Trophoblast cell (in vitro differentiated cells and primary cell): ENCODE results near the gene SCLY.

ENCODE experiments used
- DNase-seq, 2 donors: peaks; one replicate each; pipeline ENCODE4 v3.0.0-alpha.2; 2016
- H2AFZ ChIP-seq: 2 replicates; pipeline ENCODE4 v1.6.1; 2013; ENCODE audit warnings: low read length, moderate library complexity, mild to moderate bottlenecking; ENCODE audit not compliant: insufficient read depth, poor library complexity
- H2AK5ac ChIP-seq: 2 replicates; pipeline ENCODE4 v1.6.1; 2013; ENCODE audit warnings: mild to moderate bottlenecking, low read length
- H2BK120ac ChIP-seq: 2 replicates; pipeline ENCODE4 v1.6.1; 2013; ENCODE audit warnings: low read length, mild to moderate bottlenecking, moderate library complexity; ENCODE audit not compliant: insufficient read depth, poor library complexity
- H2BK12ac ChIP-seq: 2 replicates; pipeline ENCODE4 v1.6.1; 2013; ENCODE audit warnings: mild to moderate bottlenecking, low read length, moderate library complexity
- H2BK5ac ChIP-seq: 2 replicates; pipeline ENCODE4 v1.6.1; 2013; ENCODE audit warnings: low read length, low read depth, moderate library complexity, mild to moderate bottlenecking; ENCODE audit not compliant: poor library complexity
- H3K14ac ChIP-seq: 2 replicates; pipeline ENCODE4 v1.6.1; 2013; ENCODE audit warnings: mild to moderate bottlenecking, low read length
- H3K18ac ChIP-seq: 2 replicates; pipeline ENCODE4 v1.6.1; 2013; ENCODE audit warnings: mild to moderate bottlenecking, low read length
- H3K23ac ChIP-seq: 2 replicates; pipeline ENCODE4 v1.6.1; 2013; ENCODE audit warnings: low read length
- H3K27ac ChIP-seq: 2 replicates; pipeline ENCODE4 v1.5.1; 2013; ENCODE audit warnings: low read depth, mild to moderate bottlenecking, inconsistent platforms, low read length, moderate library complexity
- H3K27me3 ChIP-seq: 2 replicates; pipeline ENCODE4 v1.6.1; 2013; ENCODE audit warnings: inconsistent platforms, mild to moderate bottlenecking, low read length, moderate library complexity; ENCODE audit not compliant: insufficient read depth
- H3K36me3 ChIP-seq, 2 experiments: 1 replicate in 1 of 2; 2 replicates in 1 of 2; pipeline ENCODE4 v1.6.1; 2013; ENCODE audit warnings: low read length in 2 of 2, mild to moderate bottlenecking in 2 of 2, moderate library complexity in 1 of 2; ENCODE audit not compliant: insufficient read depth in 2 of 2, control insufficient read depth in 1 of 2
- H3K4ac ChIP-seq: 2 replicates; pipeline ENCODE4 v1.6.1; 2013; ENCODE audit warnings: low read depth, mild to moderate bottlenecking, low read length, moderate library complexity
- H3K4me1 ChIP-seq, 2 experiments: 1 replicate in 1 of 2; 2 replicates in 1 of 2; pipeline ENCODE4 v1.6.1; 2013; ENCODE audit warnings: low read length in 2 of 2, mild to moderate bottlenecking in 2 of 2, moderate library complexity in 1 of 2; ENCODE audit not compliant: insufficient read depth in 2 of 2, control insufficient read depth in 1 of 2
- H3K4me2 ChIP-seq: 2 replicates; pipeline ENCODE4 v1.6.1; 2013; ENCODE audit warnings: inconsistent platforms, mild to moderate bottlenecking, low read length, moderate library complexity
- H3K4me3 ChIP-seq: 2 replicates; pipeline ENCODE4 v1.5.1; 2013; ENCODE audit warnings: mild to moderate bottlenecking, low read depth, low read length, inconsistent platforms
- H3K79me1 ChIP-seq: one replicate; pipeline ENCODE4 v1.6.1; 2013; ENCODE audit warnings: low read length
- H3K79me2 ChIP-seq: 2 replicates; pipeline ENCODE4 v1.6.1; 2013; ENCODE audit warnings: low read length, mild to moderate bottlenecking; ENCODE audit not compliant: control insufficient read depth, insufficient read depth, poor library complexity
- H3K9ac ChIP-seq: 2 replicates; pipeline ENCODE4 v1.6.1; 2013; ENCODE audit warnings: mild to moderate bottlenecking, low read length
- H3K9me3 ChIP-seq: 2 replicates; pipeline ENCODE4 v1.6.1; 2013; ENCODE audit warnings: low read depth, mild to moderate bottlenecking, control low read depth, inconsistent platforms, low read length; ENCODE audit not compliant: insufficient read depth
- H4K12ac ChIP-seq: 2 replicates; pipeline ENCODE4 v1.6.1; 2013; ENCODE audit warnings: low read depth, mild to moderate bottlenecking, low read length, moderate library complexity
- H4K8ac ChIP-seq: 2 replicates; pipeline ENCODE4 v1.6.1; 2013; ENCODE audit warnings: low read depth, mild to moderate bottlenecking, low read length, moderate library complexity
- H4K91ac ChIP-seq: one replicate; pipeline ENCODE4 v1.6.1; 2013; ENCODE audit warnings: low read depth, mild to moderate bottlenecking, low read length, moderate library complexity
- WGBS: extraction: QIAGEN DNeasy Blood & Tissue Kit; methylation state at CpG from one replicate; pipeline ENCODE4 v1.1.7; 2013; ENCODE audit warnings: missing lambda C conversion rate; ENCODE audit not compliant: insufficient read length, insufficient coverage; ENCODE audit errors: extremely low coverage; 5-methylcytosine and 5-hydroxymethylcytosine counted together

Gene SCLY

GRCh38 chr2:238039985-238040384, 20.8 kb upstream of the SCLY start:
- Histone ChIP-seq H4K8ac (no peak overlapping the region), H3K27ac (no peak overlapping the region), H3K4ac (no peak overlapping the region), H2BK5ac (no peak overlapping the region), H3K9ac (no peak overlapping the region), H3K79me2 (no peaks in the 10 kb centered on the region), H2AFZ (no peak overlapping the region), H3K36me3 (peaks cover 46 to 61% of the 10 kb centered on the region in 2 experiments), H3K9me3 (peaks cover 4% of the 10 kb centered on the region), H3K79me1 (no peaks in the 10 kb centered on the region), H4K12ac (no peak overlapping the region), H3K4me1 (no peaks in the 10 kb centered on the region), H3K27me3 (no peaks in the 10 kb centered on the region), H3K4me2 (no peak overlapping the region), H3K18ac (no peak overlapping the region), H3K4me3 (no peak overlapping the region), H4K91ac (no peak overlapping the region), H3K23ac (no peak overlapping the region), H2BK12ac (no peak overlapping the region), H2AK5ac (no peak overlapping the region), H3K14ac (no peak overlapping the region), H2BK120ac (no peak overlapping the region)
- no CpG with 5 or more reads among the region's 11 CpGs for WGBS
- no peak for DNase-seq

GRCh38 chr2:238040918-238041317, 19.9 kb upstream of the SCLY start:
- Histone ChIP-seq H3K23ac (no peak overlapping the region), H3K4ac (no peak overlapping the region), H4K8ac (no peak overlapping the region), H3K4me1 (no peaks in the 10 kb centered on the region), H2BK5ac (no peak overlapping the region), H3K14ac (no peak overlapping the region), H3K4me3 (no peak overlapping the region), H2BK120ac (no peak overlapping the region), H3K36me3 (peaks cover 45 to 61% of the 10 kb centered on the region in 2 experiments), H2BK12ac (no peak overlapping the region), H3K27me3 (no peaks in the 10 kb centered on the region), H2AK5ac (no peak overlapping the region), H3K4me2 (no peak overlapping the region), H3K18ac (no peak overlapping the region), H3K9ac (no peak overlapping the region), H4K91ac (no peak overlapping the region), H2AFZ (no peak overlapping the region), H4K12ac (no peak overlapping the region), H3K27ac (no peak overlapping the region), H3K79me2 (no peaks in the 10 kb centered on the region), H3K9me3 (peaks cover 4% of the 10 kb centered on the region), H3K79me1 (no peaks in the 10 kb centered on the region)
- no peak for DNase-seq
- no CpG with 5 or more reads among the region's 9 CpGs for WGBS

DNA sequence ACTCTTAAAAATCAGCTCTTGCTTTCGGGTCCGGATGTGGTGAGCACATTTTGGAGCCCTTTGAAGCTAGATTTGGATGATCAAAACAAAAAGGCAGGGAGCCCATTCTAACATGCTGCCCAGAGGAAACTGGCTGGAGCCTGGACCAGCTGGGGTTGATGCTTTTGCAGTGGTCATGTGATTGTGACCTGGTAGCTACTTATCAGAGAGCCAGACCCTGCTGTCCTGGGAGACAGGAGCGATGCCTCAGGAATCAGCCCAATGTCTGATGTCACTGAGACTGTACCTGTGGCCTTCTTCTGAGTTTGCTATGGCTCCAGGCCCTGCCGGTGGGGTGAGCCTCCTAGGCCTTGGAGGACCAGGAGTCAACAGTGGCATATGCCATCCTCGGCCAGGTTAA, 18.7 kb upstream of the SCLY start:
- H3K79me2 ChIP-seq, result no peaks in the 10 kb centered on the region
- H3K4ac ChIP-seq, result no peak overlapping the region
- H3K9ac ChIP-seq, result no peak overlapping the region
- no peak overlapping the region for H4K12ac ChIP-seq
- no peak overlapping the region for H3K4me2 ChIP-seq
- H3K4me3 ChIP-seq, result no peak overlapping the region
- H3K27ac ChIP-seq, result no peak overlapping the region
- no peak overlapping the region for H2BK12ac ChIP-seq
- WGBS, result no CpG with 5 or more reads among the region's 5 CpGs
- H2BK5ac ChIP-seq, result no peak overlapping the region
- H3K4me1 ChIP-seq, result no peaks in the 10 kb centered on the region
- no peak overlapping the region for H4K8ac ChIP-seq
- H3K27me3 ChIP-seq, result no peaks in the 10 kb centered on the region
- H2BK120ac ChIP-seq, result no peak overlapping the region
- peaks cover 6% of the 10 kb centered on the region for H3K9me3 ChIP-seq
- H2AK5ac ChIP-seq, result no peak overlapping the region
- no peak overlapping the region for H3K23ac ChIP-seq
- DNase-seq, result no peak
- H2AFZ ChIP-seq, result no peak overlapping the region
- H3K18ac ChIP-seq, result no peak overlapping the region
- H3K14ac ChIP-seq, result no peak overlapping the region
- H4K91ac ChIP-seq, result no peak overlapping the region
- peaks cover 44 to 57% of the 10 kb centered on the region in 2 experiments for H3K36me3 ChIP-seq
- no peaks in the 10 kb centered on the region for H3K79me1 ChIP-seq

DNA sequence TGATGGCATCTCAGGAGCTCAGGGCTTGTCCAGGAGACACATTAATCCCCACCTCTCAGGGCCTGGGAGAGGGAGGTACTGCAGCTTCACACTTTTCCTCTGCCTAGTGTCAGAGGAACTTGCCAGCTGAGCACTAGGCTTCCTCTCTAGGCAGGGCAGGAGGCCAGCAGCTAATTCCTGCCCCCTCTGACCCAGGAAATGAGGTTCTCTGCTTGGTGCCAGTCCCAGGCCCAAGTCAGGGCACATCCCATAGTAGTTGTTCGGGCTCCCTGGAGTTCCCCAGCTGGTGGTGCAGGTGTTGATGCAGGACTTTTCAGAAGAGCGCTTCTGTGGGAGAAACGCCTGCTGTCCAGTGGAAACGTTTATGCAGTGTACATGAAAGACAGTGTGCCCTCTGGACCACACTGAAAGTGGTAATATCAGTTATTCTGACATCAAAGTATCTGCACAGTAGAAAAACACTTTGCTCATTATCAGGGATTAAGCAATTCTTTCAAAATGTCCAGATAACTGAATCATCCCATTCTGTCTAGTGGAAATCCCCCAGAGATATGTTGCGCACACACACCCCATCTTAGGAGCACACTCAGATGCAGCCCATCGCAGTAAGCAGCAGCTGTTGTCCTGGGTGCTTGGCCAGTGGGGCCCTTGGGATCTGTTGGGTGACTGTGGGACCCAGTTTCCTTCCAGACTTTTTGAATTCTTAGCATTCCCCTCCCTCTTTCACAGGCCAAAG, 17.8 kb upstream of the SCLY start:
- no peaks in the 10 kb centered on the region for H3K4me1 ChIP-seq
- no peak overlapping the region for H2BK12ac ChIP-seq
- no peak overlapping the region for H2AFZ ChIP-seq
- no peaks in the 10 kb centered on the region for H3K27me3 ChIP-seq
- H2BK5ac ChIP-seq, result no peak overlapping the region
- H3K14ac ChIP-seq, result no peak overlapping the region
- H3K23ac ChIP-seq, result no peak overlapping the region
- no peak overlapping the region for H3K18ac ChIP-seq
- H3K36me3 ChIP-seq, result peaks cover 39 to 49% of the 10 kb centered on the region in 2 experiments
- H2BK120ac ChIP-seq, result no peak overlapping the region
- H3K4ac ChIP-seq, result no peak overlapping the region
- H3K4me2 ChIP-seq, result no peak overlapping the region
- H4K12ac ChIP-seq, result no peak overlapping the region
- H3K79me2 ChIP-seq, result no peaks in the 10 kb centered on the region
- no peak overlapping the region for H4K91ac ChIP-seq
- DNase-seq, result no peak
- no peak overlapping the region for H4K8ac ChIP-seq
- no peak overlapping the region for H3K4me3 ChIP-seq
- H3K27ac ChIP-seq, result no peak overlapping the region
- no peak overlapping the region for H2AK5ac ChIP-seq
- no peaks in the 10 kb centered on the region for H3K79me1 ChIP-seq
- H3K9ac ChIP-seq, result no peak overlapping the region
- no CpG with 5 or more reads among the region's 6 CpGs for WGBS
- H3K9me3 ChIP-seq, result peaks cover 4% of the 10 kb centered on the region
